ENCODE measurements around the gene C19orf73. TPM values are rescaled to one million over a fixed set of nuclear protein-coding genes. Genes with fewer than 3 reads are reported as not detected.

Gene C19orf73
- total RNA-seq, 1 donor from 2014 or later: 1.1 TPM

DNA sequence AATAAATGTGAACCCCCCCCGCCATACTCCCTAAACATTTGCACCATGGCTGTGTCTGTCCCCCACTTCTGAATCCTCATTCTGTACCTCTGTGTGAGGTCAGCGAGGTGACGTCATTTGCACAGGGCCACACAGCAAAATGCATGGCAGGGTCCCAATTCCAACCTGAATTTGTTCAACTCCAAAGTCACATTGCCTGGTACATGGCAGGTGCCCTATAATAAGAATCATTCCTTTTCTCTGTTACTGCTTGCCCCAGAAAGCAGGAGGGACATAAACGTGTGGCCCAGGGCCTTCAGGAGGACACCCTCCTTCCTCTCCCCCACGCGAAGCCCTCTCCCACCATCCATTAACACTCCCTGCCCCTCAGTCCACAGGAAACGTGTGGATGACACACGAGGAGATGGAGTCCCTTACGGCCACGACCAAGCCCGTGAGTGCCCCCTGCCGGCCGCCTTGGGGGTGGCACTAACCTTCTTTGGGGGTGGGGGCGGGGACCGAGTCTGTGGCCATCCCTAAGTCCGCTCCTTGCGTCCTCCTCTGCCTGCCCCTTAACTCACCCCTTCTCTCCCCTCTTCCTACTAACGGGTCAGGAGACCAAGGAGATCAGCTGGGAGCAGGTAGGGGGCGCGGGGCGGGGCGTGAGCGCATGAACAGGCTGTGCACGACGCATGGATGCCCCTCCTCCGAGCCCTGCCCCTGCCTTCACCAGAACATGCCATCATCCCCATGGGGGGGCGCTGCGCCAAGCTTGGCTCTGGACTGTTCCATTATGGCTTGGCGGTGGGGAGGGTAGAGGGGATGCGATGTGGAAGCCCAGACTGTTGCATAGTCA lies 26.8 kb upstream of the C19orf73 start:
- TF ChIP-seq, protein P1, sequence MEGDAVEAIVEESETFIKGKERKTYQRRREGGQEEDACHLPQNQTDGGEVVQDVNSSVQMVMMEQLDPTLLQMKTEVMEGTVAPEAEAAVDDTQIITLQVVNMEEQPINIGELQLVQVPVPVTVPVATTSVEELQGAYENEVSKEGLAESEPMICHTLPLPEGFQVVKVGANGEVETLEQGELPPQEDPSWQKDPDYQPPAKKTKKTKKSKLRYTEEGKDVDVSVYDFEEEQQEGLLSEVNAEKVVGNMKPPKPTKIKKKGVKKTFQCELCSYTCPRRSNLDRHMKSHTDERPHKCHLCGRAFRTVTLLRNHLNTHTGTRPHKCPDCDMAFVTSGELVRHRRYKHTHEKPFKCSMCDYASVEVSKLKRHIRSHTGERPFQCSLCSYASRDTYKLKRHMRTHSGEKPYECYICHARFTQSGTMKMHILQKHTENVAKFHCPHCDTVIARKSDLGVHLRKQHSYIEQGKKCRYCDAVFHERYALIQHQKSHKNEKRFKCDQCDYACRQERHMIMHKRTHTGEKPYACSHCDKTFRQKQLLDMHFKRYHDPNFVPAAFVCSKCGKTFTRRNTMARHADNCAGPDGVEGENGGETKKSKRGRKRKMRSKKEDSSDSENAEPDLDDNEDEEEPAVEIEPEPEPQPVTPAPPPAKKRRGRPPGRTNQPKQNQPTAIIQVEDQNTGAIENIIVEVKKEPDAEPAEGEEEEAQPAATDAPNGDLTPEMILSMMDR (IDR thresholded peaks at IDR 0.05): peak; percentile 96
- Mint-ChIP-seq H3K4me3 (ENCODE audit: unreplicated experiment) (peak overlapping the region; percentile 57), H3K27me3 (ENCODE audit: low read depth) (no peaks in the 10 kb centered on the region), H3K27ac (ENCODE audit: unreplicated experiment) (no peak overlapping the region), H3K9me3 (ENCODE audit: low read depth) (no peaks in the 10 kb centered on the region), H3K36me3 (ENCODE audit: low read depth) (no peaks in the 10 kb centered on the region), H3K4me1 (ENCODE audit: low read depth) (peaks cover 32% of the 10 kb centered on the region)
- peak; percentile 93 for DNase-seq (ENCODE audit: low spot score)

DNA sequence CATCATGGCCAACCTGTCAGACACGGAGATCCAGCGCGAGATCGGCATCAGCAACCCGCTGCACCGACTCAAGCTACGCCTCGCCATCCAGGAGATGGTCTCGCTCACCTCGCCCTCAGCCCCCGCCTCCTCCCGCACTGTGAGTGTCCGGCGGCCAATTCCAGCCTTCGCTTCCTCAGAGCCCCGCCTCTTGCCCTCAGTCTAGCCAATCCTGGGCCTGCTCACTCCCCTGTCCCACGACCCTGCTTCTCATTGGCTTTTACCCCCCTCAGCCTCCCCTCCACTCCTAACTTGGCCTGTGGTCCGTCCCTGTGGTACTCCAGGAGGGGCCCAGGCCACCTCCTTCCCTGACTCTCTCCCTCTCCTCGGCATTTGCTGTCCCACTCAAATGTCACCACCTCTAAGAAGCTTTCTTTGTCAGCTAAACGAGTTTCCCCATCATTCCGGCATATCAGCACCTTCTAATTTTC lies 24.0 kb upstream of the C19orf73 start:
- Mint-ChIP-seq H3K4me1 (ENCODE audit: low read depth) (peaks cover 22% of the 10 kb centered on the region), H3K36me3 (ENCODE audit: low read depth) (no peaks in the 10 kb centered on the region), H3K27me3 (ENCODE audit: low read depth) (no peaks in the 10 kb centered on the region), H3K4me3 (ENCODE audit: unreplicated experiment) (peak overlapping the region; percentile 98), H3K9me3 (ENCODE audit: low read depth) (no peaks in the 10 kb centered on the region), H3K27ac (ENCODE audit: unreplicated experiment) (peak overlapping the region; percentile 86)
- DNase-seq (ENCODE audit: low spot score): no peak
- TF ChIP-seq, protein P1 (IDR thresholded peaks at IDR 0.05): no peak

DNA sequence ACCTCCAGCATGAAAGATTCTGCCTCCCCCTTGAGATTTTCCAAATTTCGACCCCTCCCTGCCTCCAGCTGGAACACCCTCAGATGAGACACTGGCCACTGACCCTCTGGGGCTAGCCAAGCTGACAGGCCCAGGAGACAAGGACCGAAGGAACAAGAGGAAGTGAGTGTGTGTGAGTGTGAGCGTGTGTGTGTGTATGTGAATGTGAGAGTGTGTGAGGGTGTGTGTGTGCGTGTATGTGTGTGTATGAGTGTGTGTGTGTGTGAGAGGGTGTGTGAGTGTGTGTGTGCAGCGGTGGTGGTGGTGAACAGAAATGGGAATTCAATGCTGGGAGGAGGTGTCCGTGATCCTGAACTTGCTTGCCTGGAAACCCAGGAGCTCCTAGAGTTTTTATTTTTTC lies 22.4 kb upstream of the C19orf73 start:
- H3K4me1 Mint-ChIP-seq (ENCODE audit: low read depth): peaks cover 21% of the 10 kb centered on the region
- peaks cover 6% of the 10 kb centered on the region for H3K36me3 Mint-ChIP-seq (ENCODE audit: low read depth)
- H3K27me3 Mint-ChIP-seq (ENCODE audit: low read depth): no peaks in the 10 kb centered on the region
- no peaks in the 10 kb centered on the region for H3K9me3 Mint-ChIP-seq (ENCODE audit: low read depth)
- no peak overlapping the region for H3K4me3 Mint-ChIP-seq (ENCODE audit: unreplicated experiment)
- no peak overlapping the region for H3K27ac Mint-ChIP-seq (ENCODE audit: unreplicated experiment)
- TF ChIP-seq, protein P1 (IDR thresholded peaks at IDR 0.05): no peak
- DNase-seq (ENCODE audit: low spot score): no peak

DNA sequence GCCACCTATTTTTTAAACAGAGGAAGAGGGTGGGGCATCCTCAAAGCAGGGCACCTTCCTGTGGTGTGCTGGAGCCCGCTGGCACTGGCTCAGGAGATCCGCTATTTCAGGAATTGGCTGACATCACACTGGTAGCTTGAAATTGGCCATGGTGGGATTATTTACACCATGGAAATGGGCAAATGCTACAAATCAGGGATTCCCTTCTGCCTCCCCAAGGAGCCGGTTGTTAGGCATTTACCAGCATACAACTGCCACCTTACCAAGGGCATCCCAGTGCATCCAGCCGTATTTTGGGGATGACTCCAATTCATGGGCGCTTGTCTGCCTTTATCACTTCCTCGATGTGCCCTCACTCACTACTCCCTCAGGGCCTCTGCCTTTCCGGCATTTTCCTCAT lies 22.0 kb upstream of the C19orf73 start:
- DNase-seq (ENCODE audit: low spot score): no peak
- H3K27ac Mint-ChIP-seq (ENCODE audit: unreplicated experiment): no peak overlapping the region
- H3K4me3 Mint-ChIP-seq (ENCODE audit: unreplicated experiment): no peak overlapping the region
- H3K4me1 Mint-ChIP-seq (ENCODE audit: low read depth): peaks cover 18% of the 10 kb centered on the region
- H3K36me3 Mint-ChIP-seq (ENCODE audit: low read depth): peaks cover 6% of the 10 kb centered on the region
- H3K27me3 Mint-ChIP-seq (ENCODE audit: low read depth): no peaks in the 10 kb centered on the region
- TF ChIP-seq, protein P1 (IDR thresholded peaks at IDR 0.05): no peak
- H3K9me3 Mint-ChIP-seq (ENCODE audit: low read depth): no peaks in the 10 kb centered on the region

DNA sequence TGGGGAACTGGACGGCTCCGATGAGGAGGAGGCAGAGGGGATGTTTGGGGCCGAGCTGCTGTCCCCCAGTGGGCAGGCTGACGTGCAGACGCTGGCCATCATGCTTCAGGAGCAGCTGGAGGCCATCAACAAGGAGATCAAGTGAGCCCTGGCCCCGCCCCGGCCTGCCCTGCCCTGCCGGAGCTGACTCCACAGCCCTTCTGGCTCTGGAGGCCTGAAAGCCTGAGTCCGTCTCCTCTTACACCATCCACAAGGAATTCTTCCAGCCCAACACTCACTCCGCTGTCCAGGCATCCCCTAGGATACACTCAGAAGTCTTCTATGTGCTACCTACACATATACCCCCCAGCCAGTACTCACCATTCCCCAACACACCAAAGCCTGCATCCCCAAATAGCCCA lies 17.8 kb upstream of the C19orf73 start:
- Mint-ChIP-seq H3K36me3 (ENCODE audit: low read depth) (peaks cover 6% of the 10 kb centered on the region), H3K27ac (ENCODE audit: unreplicated experiment) (no peak overlapping the region), H3K27me3 (ENCODE audit: low read depth) (no peaks in the 10 kb centered on the region), H3K4me3 (ENCODE audit: unreplicated experiment) (no peak overlapping the region), H3K9me3 (ENCODE audit: low read depth) (no peaks in the 10 kb centered on the region), H3K4me1 (ENCODE audit: low read depth) (no peaks in the 10 kb centered on the region)
- no peak for DNase-seq (ENCODE audit: low spot score)
- TF ChIP-seq, protein P1 (IDR thresholded peaks at IDR 0.05): no peak

All from chondrocyte (in vitro differentiated cells).